ENCODE measurements around the gene PTCHD4. TPM values are rescaled to one million over a fixed set of nuclear protein-coding genes. Genes with fewer than 3 reads are reported as not detected.

The PTCHD4 gene
- not detected for total RNA-seq
- not detected for polyA plus RNA-seq

GRCh38 chr6:48111143-48111506, at the start of gene PTCHD4:
TSS of gene PTCHD4 (minus strand) at chr6:48111197. CDS start at chr6:48068957, 42,240 bp downstream.
- no peak for DNase-seq
- Mint-ChIP-seq H3K4me1 (no peaks in the 10 kb centered on the region), H3K36me3 (no peaks in the 10 kb centered on the region), H3K27me3 (no peaks in the 10 kb centered on the region), H3K27ac (no peak within 1 kb of the TSS), H3K4me3 (no peak within 1 kb of the TSS), H3K9me3 (peaks cover 0 to 2% (median 0%) of the 10 kb centered on the region in 7 donors)
- ATAC-seq (ENCODE audit: low read depth in 2 of 2), result no peak
- Histone ChIP-seq H3K4me1 (ENCODE audit: control insufficient read depth, insufficient read depth, low read length, poor library complexity, severe bottlenecking) (no peaks in the 10 kb centered on the region), H3K27me3 (ENCODE audit: control insufficient read depth, insufficient read depth, low read length) (no peaks in the 10 kb centered on the region), H3K36me3 (ENCODE audit: control insufficient read depth, insufficient read depth, low read length) (no peaks in the 10 kb centered on the region), H3K27ac (ENCODE audit: insufficient read depth, low read length, poor library complexity, severe bottlenecking) (no peak within 1 kb of the TSS), H3K9me3 (ENCODE audit: control insufficient read depth in 2 of 2, low read length in 2 of 2) (no peaks in the 10 kb centered on the region), H3K4me3 (ENCODE audit: low read depth, low read length) (no peak within 1 kb of the TSS)

GRCh38 chr6:48151142-48151541, 40.1 kb upstream of the PTCHD4 start:
- ATAC-seq (ENCODE audit: low read depth in 2 of 2), result no peak
- Mint-ChIP-seq H3K27ac (no peak overlapping the region), H3K4me3 (no peak overlapping the region), H3K9me3 (peaks cover 0 to 38% (median 10%) of the 10 kb centered on the region in 7 donors), H3K36me3 (no peaks in the 10 kb centered on the region), H3K4me1 (no peaks in the 10 kb centered on the region), H3K27me3 (no peaks in the 10 kb centered on the region)
- DNase-seq, result no peak
- peaks cover 4 to 15% of the 10 kb centered on the region in 2 experiments for H3K9me3 ChIP-seq (ENCODE audit: control insufficient read depth in 2 of 2, low read length in 2 of 2)
- no peak overlapping the region for H3K27ac ChIP-seq (ENCODE audit: insufficient read depth, low read length, poor library complexity, severe bottlenecking)
- no peaks in the 10 kb centered on the region for H3K36me3 ChIP-seq (ENCODE audit: control insufficient read depth, insufficient read depth, low read length)
- no peaks in the 10 kb centered on the region for H3K4me1 ChIP-seq (ENCODE audit: control insufficient read depth, insufficient read depth, low read length, poor library complexity, severe bottlenecking)
- H3K27me3 ChIP-seq (ENCODE audit: control insufficient read depth, insufficient read depth, low read length), result no peaks in the 10 kb centered on the region
- no peak overlapping the region for H3K4me3 ChIP-seq (ENCODE audit: low read depth, low read length)

- no peak overlapping the region for H3K27ac Mint-ChIP-seq
- no peaks in the 10 kb centered on the region for H3K36me3 ChIP-seq (ENCODE audit: control insufficient read depth, insufficient read depth, low read length)
- H3K9me3 ChIP-seq (ENCODE audit: control insufficient read depth in 2 of 2, low read length in 2 of 2), result peaks cover 4 to 15% of the 10 kb centered on the region in 2 experiments
- DNase-seq, result no peak
- no peak overlapping the region for H3K4me3 Mint-ChIP-seq
- peaks cover 0 to 38% (median 10%) of the 10 kb centered on the region in 7 donors for H3K9me3 Mint-ChIP-seq
- no peaks in the 10 kb centered on the region for H3K27me3 Mint-ChIP-seq
- ATAC-seq (ENCODE audit: low read depth in 2 of 2), result no peak
- H3K4me3 ChIP-seq (ENCODE audit: low read depth, low read length), result no peak overlapping the region
- no peaks in the 10 kb centered on the region for H3K4me1 Mint-ChIP-seq
- no peaks in the 10 kb centered on the region for H3K27me3 ChIP-seq (ENCODE audit: control insufficient read depth, insufficient read depth, low read length)
- H3K27ac ChIP-seq (ENCODE audit: insufficient read depth, low read length, poor library complexity, severe bottlenecking), result no peak overlapping the region
- no peaks in the 10 kb centered on the region for H3K4me1 ChIP-seq (ENCODE audit: control insufficient read depth, insufficient read depth, low read length, poor library complexity, severe bottlenecking)
- H3K36me3 Mint-ChIP-seq, result no peaks in the 10 kb centered on the region
These were observed 39.7 kb upstream of the PTCHD4 start for GRCh38 chr6:48150701-48151100.

GRCh38 chr6:48147051-48147450, 36.1 kb upstream of the PTCHD4 start:
- Mint-ChIP-seq H3K9me3 (peaks cover 1 to 19% (median 8%) of the 10 kb centered on the region in 7 donors), H3K4me1 (no peaks in the 10 kb centered on the region)

GRCh38 chr6:48144021-48144420, 33.0 kb upstream of the PTCHD4 start:
- ATAC-seq (ENCODE audit: low read depth in 2 of 2), result no peak
- no peak for DNase-seq
- Histone ChIP-seq H3K36me3 (ENCODE audit: control insufficient read depth, insufficient read depth, low read length) (no peaks in the 10 kb centered on the region), H3K27me3 (ENCODE audit: control insufficient read depth, insufficient read depth, low read length) (no peaks in the 10 kb centered on the region), H3K27ac (ENCODE audit: insufficient read depth, low read length, poor library complexity, severe bottlenecking) (no peak overlapping the region), H3K4me3 (ENCODE audit: low read depth, low read length) (no peak overlapping the region), H3K9me3 (ENCODE audit: control insufficient read depth in 2 of 2, low read length in 2 of 2) (no peaks in the 10 kb centered on the region), H3K4me1 (ENCODE audit: control insufficient read depth, insufficient read depth, low read length, poor library complexity, severe bottlenecking) (no peaks in the 10 kb centered on the region)
- Mint-ChIP-seq H3K9me3 (peaks cover 0 to 4% (median 1%) of the 10 kb centered on the region in 7 donors), H3K36me3 (no peaks in the 10 kb centered on the region), H3K4me1 (no peaks in the 10 kb centered on the region), H3K27ac (no peak overlapping the region), H3K27me3 (no peaks in the 10 kb centered on the region), H3K4me3 (no peak overlapping the region)

More at GRCh38 chr6:48147051-48147450, 36.1 kb upstream of the PTCHD4 start:
- H3K9me3 ChIP-seq (ENCODE audit: control insufficient read depth in 2 of 2, low read length in 2 of 2), result peaks cover 4 to 7% of the 10 kb centered on the region in 2 experiments
- DNase-seq (no peak), ATAC-seq (ENCODE audit: low read depth in 2 of 2) (no peak)
- no peak overlapping the region for H3K27ac Mint-ChIP-seq
- no peaks in the 10 kb centered on the region for H3K36me3 ChIP-seq (ENCODE audit: control insufficient read depth, insufficient read depth, low read length)
- no peak overlapping the region for H3K4me3 ChIP-seq (ENCODE audit: low read depth, low read length)
- H3K27me3 Mint-ChIP-seq, result no peaks in the 10 kb centered on the region
- H3K27me3 ChIP-seq (ENCODE audit: control insufficient read depth, insufficient read depth, low read length), result no peaks in the 10 kb centered on the region
- no peak overlapping the region for H3K4me3 Mint-ChIP-seq
- no peaks in the 10 kb centered on the region for H3K4me1 ChIP-seq (ENCODE audit: control insufficient read depth, insufficient read depth, low read length, poor library complexity, severe bottlenecking)
- no peaks in the 10 kb centered on the region for H3K36me3 Mint-ChIP-seq
- no peak overlapping the region for H3K27ac ChIP-seq (ENCODE audit: insufficient read depth, low read length, poor library complexity, severe bottlenecking)

GRCh38 chr6:48141975-48142374, 31.0 kb upstream of the PTCHD4 start:
- no peaks in the 10 kb centered on the region for H3K36me3 ChIP-seq (ENCODE audit: control insufficient read depth, insufficient read depth, low read length)
- H3K27ac Mint-ChIP-seq, result no peak overlapping the region
- peaks cover 0 to 1% (median 0%) of the 10 kb centered on the region in 7 donors for H3K9me3 Mint-ChIP-seq
- DNase-seq (no peak), ATAC-seq (ENCODE audit: low read depth in 2 of 2) (no peak)
- H3K9me3 ChIP-seq (ENCODE audit: control insufficient read depth in 2 of 2, low read length in 2 of 2), result no peaks in the 10 kb centered on the region
- no peak overlapping the region for H3K4me3 Mint-ChIP-seq
- no peaks in the 10 kb centered on the region for H3K4me1 Mint-ChIP-seq
- H3K27ac ChIP-seq (ENCODE audit: insufficient read depth, low read length, poor library complexity, severe bottlenecking), result no peak overlapping the region
- no peaks in the 10 kb centered on the region for H3K27me3 Mint-ChIP-seq
- no peaks in the 10 kb centered on the region for H3K27me3 ChIP-seq (ENCODE audit: control insufficient read depth, insufficient read depth, low read length)
- H3K4me1 ChIP-seq (ENCODE audit: control insufficient read depth, insufficient read depth, low read length, poor library complexity, severe bottlenecking), result no peaks in the 10 kb centered on the region
- H3K36me3 Mint-ChIP-seq, result no peaks in the 10 kb centered on the region
- H3K4me3 ChIP-seq (ENCODE audit: low read depth, low read length), result no peak overlapping the region

- Mint-ChIP-seq H3K27me3 (no peaks in the 10 kb centered on the region), H3K36me3 (no peaks in the 10 kb centered on the region), H3K4me1 (no peaks in the 10 kb centered on the region), H3K27ac (no peak overlapping the region), H3K9me3 (peaks cover 0 to 5% (median 3%) of the 10 kb centered on the region in 7 donors), H3K4me3 (no peak overlapping the region)
- no peaks in the 10 kb centered on the region for H3K9me3 ChIP-seq (ENCODE audit: control insufficient read depth in 2 of 2, low read length in 2 of 2)
- H3K4me3 ChIP-seq (ENCODE audit: low read depth, low read length), result no peak overlapping the region
- no peak for DNase-seq
- H3K27ac ChIP-seq (ENCODE audit: insufficient read depth, low read length, poor library complexity, severe bottlenecking), result no peak overlapping the region
- no peaks in the 10 kb centered on the region for H3K4me1 ChIP-seq (ENCODE audit: control insufficient read depth, insufficient read depth, low read length, poor library complexity, severe bottlenecking)
- ATAC-seq (ENCODE audit: low read depth in 2 of 2), result no peak
- no peaks in the 10 kb centered on the region for H3K36me3 ChIP-seq (ENCODE audit: control insufficient read depth, insufficient read depth, low read length)
- no peaks in the 10 kb centered on the region for H3K27me3 ChIP-seq (ENCODE audit: control insufficient read depth, insufficient read depth, low read length)
These were observed 29.0 kb upstream of the PTCHD4 start for GRCh38 chr6:48139818-48140614.

- H3K36me3 Mint-ChIP-seq, result no peaks in the 10 kb centered on the region
- Histone ChIP-seq H3K4me1 (ENCODE audit: control insufficient read depth, insufficient read depth, low read length, poor library complexity, severe bottlenecking) (no peaks in the 10 kb centered on the region), H3K27ac (ENCODE audit: insufficient read depth, low read length, poor library complexity, severe bottlenecking) (no peak overlapping the region), H3K4me3 (ENCODE audit: low read depth, low read length) (no peak overlapping the region), H3K9me3 (ENCODE audit: control insufficient read depth in 2 of 2, low read length in 2 of 2) (no peaks in the 10 kb centered on the region), H3K27me3 (ENCODE audit: control insufficient read depth, insufficient read depth, low read length) (no peaks in the 10 kb centered on the region), H3K36me3 (ENCODE audit: control insufficient read depth, insufficient read depth, low read length) (no peaks in the 10 kb centered on the region)
- ATAC-seq (ENCODE audit: low read depth in 2 of 2) (no peak), DNase-seq (no peak)
- no peak overlapping the region for H3K27ac Mint-ChIP-seq
- H3K27me3 Mint-ChIP-seq, result no peaks in the 10 kb centered on the region
- H3K9me3 Mint-ChIP-seq, result peaks cover 0 to 10% (median 5%) of the 10 kb centered on the region in 7 donors
- no peak overlapping the region for H3K4me3 Mint-ChIP-seq
- H3K4me1 Mint-ChIP-seq, result no peaks in the 10 kb centered on the region
These were observed 25.9 kb upstream of the PTCHD4 start for GRCh38 chr6:48136856-48137255.
